Measurements from ENCODE around the gene MEG3. TPM values are rescaled to one million over a fixed set of nuclear protein-coding genes. Genes with fewer than 3 reads are reported as not detected.

MEG3 gene
- total RNA-seq, 4 donors from 2014 or later = 101 to 177 (median 167) TPM

DNA sequence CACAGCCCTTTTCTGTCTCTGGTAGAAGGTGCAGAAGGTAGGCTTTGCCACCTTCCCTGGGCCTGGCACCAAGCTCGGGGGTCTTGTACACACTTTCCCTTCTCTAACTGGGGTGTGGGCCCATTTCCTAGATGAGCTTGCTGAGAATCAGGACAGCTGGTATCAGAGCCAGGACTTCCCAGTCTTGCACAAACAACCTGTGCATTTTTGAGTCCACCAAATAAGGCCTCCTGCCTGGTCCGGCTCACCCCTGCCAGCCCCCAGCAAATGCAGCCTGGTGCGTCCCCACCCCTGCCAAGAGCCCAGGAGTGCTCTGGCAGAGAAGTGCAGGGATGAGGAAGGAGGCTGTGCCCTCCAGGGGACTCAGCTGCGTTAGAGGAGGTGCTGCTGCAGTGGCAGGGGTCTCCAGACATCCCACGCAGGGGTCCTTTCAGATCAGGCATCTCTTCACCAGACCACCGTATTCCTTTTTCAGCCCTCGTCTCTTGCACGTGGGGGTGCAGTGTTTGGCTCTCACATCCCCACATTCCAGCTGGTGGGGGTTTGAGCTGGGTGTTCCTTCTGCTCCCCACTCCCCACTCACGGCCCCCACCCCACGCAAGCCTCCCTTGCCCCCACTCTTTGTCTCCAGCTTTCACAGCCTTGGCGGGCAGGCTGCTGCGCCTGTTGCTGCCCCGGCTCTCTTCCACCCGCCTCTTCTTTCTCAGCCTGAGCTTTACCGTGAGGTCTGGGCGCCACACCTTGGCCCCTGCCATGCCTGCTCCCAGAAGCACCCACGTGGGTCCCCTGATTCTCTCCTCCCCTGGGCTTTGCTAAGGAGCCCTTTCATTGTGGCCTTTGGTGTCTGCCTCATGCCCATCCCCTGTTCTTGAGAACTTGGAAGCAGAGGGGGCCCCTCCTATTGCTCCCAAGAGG is 32.3 kb downstream of the MEG3 start:
- TF ChIP-seq EP300 (IDR thresholded peaks at IDR 0.05) (no peak), POLR2A (IDR thresholded peaks at IDR 0.05) (no peak)
- TF ChIP-seq, protein P1, sequence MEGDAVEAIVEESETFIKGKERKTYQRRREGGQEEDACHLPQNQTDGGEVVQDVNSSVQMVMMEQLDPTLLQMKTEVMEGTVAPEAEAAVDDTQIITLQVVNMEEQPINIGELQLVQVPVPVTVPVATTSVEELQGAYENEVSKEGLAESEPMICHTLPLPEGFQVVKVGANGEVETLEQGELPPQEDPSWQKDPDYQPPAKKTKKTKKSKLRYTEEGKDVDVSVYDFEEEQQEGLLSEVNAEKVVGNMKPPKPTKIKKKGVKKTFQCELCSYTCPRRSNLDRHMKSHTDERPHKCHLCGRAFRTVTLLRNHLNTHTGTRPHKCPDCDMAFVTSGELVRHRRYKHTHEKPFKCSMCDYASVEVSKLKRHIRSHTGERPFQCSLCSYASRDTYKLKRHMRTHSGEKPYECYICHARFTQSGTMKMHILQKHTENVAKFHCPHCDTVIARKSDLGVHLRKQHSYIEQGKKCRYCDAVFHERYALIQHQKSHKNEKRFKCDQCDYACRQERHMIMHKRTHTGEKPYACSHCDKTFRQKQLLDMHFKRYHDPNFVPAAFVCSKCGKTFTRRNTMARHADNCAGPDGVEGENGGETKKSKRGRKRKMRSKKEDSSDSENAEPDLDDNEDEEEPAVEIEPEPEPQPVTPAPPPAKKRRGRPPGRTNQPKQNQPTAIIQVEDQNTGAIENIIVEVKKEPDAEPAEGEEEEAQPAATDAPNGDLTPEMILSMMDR (IDR thresholded peaks at IDR 0.05) = no peak

DNA sequence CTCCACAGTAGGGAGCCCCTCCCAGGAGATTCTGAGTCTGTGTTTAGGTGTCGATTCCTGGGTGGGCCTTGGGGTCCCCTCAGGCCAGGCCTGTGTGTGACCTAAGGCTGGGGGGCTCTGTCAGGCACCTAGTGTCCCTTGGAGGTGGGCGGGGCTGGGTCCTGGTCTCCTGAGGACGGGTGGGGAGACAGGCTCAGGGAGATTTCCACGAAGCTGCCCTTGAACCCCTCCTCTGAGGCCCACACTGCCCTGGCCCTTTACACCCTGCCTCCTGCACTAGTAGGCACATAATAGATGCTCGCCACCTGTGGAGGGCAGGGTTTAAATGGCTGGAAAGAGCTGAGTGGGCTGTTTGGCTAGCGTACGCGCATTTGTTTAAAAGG is 32.9 kb downstream of the MEG3 start:
- TF ChIP-seq, protein P1 (IDR thresholded peaks at IDR 0.05) = no peak
- TF ChIP-seq POLR2A (IDR thresholded peaks at IDR 0.05) (no peak), EP300 (IDR thresholded peaks at IDR 0.05) (no peak)
- 61 to 70% methylated on average over 7 of the region's 8 CpGs for WGBS, 2 donors
- no peaks in the 10 kb centered on the region for H3K36me3 ChIP-seq
- DNase-seq (ENCODE audit: low spot score in 2 of 2) = no peak
- H3K4me3 ChIP-seq = no peak overlapping the region
- H3K27ac ChIP-seq = no peak overlapping the region
- H3K9me3 ChIP-seq = no peaks in the 10 kb centered on the region
- H3K4me1 ChIP-seq = no peaks in the 10 kb centered on the region
- H3K27me3 ChIP-seq = no peaks in the 10 kb centered on the region

More for the DNA sequence above, 32.3 kb downstream of the MEG3 start:
- Histone ChIP-seq H3K4me3 (no peak overlapping the region), H3K27ac (no peak overlapping the region), H3K36me3 (no peaks in the 10 kb centered on the region), H3K9me3 (no peaks in the 10 kb centered on the region), H3K4me1 (no peaks in the 10 kb centered on the region), H3K27me3 (no peaks in the 10 kb centered on the region)
- DNase-seq (ENCODE audit: low spot score in 2 of 2) = no peak
- WGBS, 2 donors = 68 to 79% methylated on average over 17 of the region's 17 CpGs

DNA sequence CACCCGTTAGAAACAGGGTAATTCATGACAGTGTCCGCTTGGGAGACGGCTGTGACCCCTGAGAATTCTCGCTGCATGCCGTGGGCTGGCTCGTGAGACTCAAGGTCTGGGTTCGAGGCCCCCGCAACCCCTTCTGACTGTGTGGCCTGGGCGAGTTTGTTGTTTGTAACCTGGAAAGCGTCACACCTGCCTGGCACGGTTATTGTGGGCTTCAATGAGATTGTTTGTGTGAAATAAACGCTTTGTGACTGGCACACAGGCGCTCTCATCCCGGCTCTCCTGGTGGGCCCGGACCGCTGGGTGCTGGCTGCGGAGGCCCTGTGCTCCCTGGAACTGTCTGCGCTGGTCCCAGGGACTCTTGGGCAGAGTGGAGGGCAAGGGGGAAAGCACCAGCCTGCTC is 33.9 kb downstream of the MEG3 start:
- WGBS, 2 donors = 91 to 95% methylated on average over 18 of the region's 18 CpGs
- H3K9me3 ChIP-seq = no peaks in the 10 kb centered on the region
- no peaks in the 10 kb centered on the region for H3K27me3 ChIP-seq
- H3K4me3 ChIP-seq = no peak overlapping the region
- no peak for TF ChIP-seq EP300 (IDR thresholded peaks at IDR 0.05)
- TF ChIP-seq, protein P1 (IDR thresholded peaks at IDR 0.05) = no peak
- H3K4me1 ChIP-seq = peaks cover 0 to 8% (median 0%) of the 10 kb centered on the region in 4 donors
- H3K36me3 ChIP-seq = no peaks in the 10 kb centered on the region
- no peak for DNase-seq (ENCODE audit: low spot score in 2 of 2)
- H3K27ac ChIP-seq = no peak overlapping the region

DNA sequence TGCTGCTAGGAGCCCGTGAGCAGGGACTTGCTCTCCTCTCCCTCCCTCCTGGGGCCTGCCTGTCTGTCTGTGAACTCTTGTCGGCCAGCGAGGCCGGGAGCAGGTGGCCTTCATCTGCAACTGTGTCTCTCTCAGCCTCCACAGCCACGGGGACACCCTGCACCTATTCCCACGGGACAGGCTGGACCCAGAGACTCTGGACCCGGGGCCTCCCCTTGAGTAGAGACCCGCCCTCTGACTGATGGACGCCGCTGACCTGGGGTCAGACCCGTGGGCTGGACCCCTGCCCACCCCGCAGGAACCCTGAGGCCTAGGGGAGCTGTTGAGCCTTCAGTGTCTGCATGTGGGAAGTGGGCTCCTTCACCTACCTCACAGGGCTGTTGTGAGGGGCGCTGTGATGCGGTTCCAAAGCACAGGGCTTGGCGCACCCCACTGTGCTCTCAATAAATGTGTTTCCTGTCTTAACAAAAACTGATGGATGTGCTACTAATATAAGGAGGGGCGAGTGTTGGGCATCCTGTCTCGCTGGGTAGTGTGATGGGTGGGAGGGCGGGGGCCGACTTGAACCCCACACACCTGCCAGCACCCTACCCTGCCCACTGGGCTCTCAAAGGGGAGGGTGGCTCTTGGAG is 34.8 kb downstream of the MEG3 start:
- no peaks in the 10 kb centered on the region for H3K27me3 ChIP-seq
- H3K9me3 ChIP-seq = no peaks in the 10 kb centered on the region
- no peak for DNase-seq (ENCODE audit: low spot score in 2 of 2)
- no peak overlapping the region for H3K27ac ChIP-seq
- TF ChIP-seq EP300 (IDR thresholded peaks at IDR 0.05) (no peak), POLR2A (IDR thresholded peaks at IDR 0.05) (no peak)
- TF ChIP-seq, protein P1 (IDR thresholded peaks at IDR 0.05) = no peak
- H3K36me3 ChIP-seq = no peaks in the 10 kb centered on the region
- no peak overlapping the region for H3K4me3 ChIP-seq
- 77 to 83% methylated on average over 14 to 17 of the region's 19 CpGs for WGBS, 2 donors
- peaks cover 0 to 15% (median 0%) of the 10 kb centered on the region in 4 donors for H3K4me1 ChIP-seq

All from tibial nerve (tissue), 4 donors.